Lower lobe of right lung (tissue), 2 donors: Measurements from ENCODE around the gene RAD51B. TPM values are rescaled to one million over a fixed set of nuclear protein-coding genes. Genes with fewer than 3 reads are reported as not detected.

ENCODE experiments used
- ATAC-seq, 2 donors: fragments of 200-7000 bp; cut with Tn5 transposase; one replicate each; pipeline ENCODE4 v1.9.1; 2020 to 2022; ENCODE audit warnings: mild to moderate bottlenecking in 2 of 2, moderate library complexity in 2 of 2
- DNase-seq: peaks from one replicate; pipeline ENCODE4 v3.0.0-alpha.2; 2020
- H3K27ac ChIP-seq: fragments of 200-600 bp; one replicate; pipeline ENCODE4 v1.8.0; 2022
- H3K27me3 ChIP-seq: fragments of 200-600 bp; one replicate; pipeline ENCODE4 v1.8.0; 2022; ENCODE audit warnings: low read depth
- H3K36me3 ChIP-seq: fragments of 200-600 bp; one replicate; pipeline ENCODE4 v1.8.0; 2022; ENCODE audit warnings: mild to moderate bottlenecking
- H3K4me1 ChIP-seq: fragments of 200-600 bp; one replicate; pipeline ENCODE4 v1.8.0; 2022
- H3K4me3 ChIP-seq: fragments of 200-600 bp; one replicate; pipeline ENCODE4 v1.8.0; 2022; ENCODE audit warnings: mild to moderate bottlenecking
- H3K9me3 ChIP-seq: fragments of 200-600 bp; one replicate; pipeline ENCODE4 v1.8.0; 2022
- CTCF ChIP-seq: fragments of 200-600 bp; IDR thresholded peaks from one replicate; pipeline ENCODE4 v1.8.0; 2022; ENCODE audit warnings: antibody characterized with exemption, mild to moderate bottlenecking
- intact Hi-C: fragments of 100-400 bp; cut with DNase I; formaldehyde crosslinking; loops from one replicate; pipeline ENCODE4 v1.11.0; 2022
- total RNA-seq: library from RNA; stranded (reverse); fragmentation: NEBNext Ultra II Directional; extraction: Animal tissue kit (Norgen Biotek cat#: 25700); gene quantifications from one replicate; pipeline ENCODE4 v1.2.1, GENCODE V29; 2021
- donor health status: DM: no; HTN: yes; CAD: no; lungs with severe emphysema.

The RAD51B gene
- total RNA-seq, 1 donor from 2014 or later = 22.2 TPM

- DNase-seq (no peak), ATAC-seq (no peak)
- Histone ChIP-seq H3K9me3 (no peaks in the 10 kb centered on the region), H3K4me1 (no peaks in the 10 kb centered on the region), H3K36me3 (no peaks in the 10 kb centered on the region), H3K27me3 (no peaks in the 10 kb centered on the region), H3K4me3 (no peak overlapping the region), H3K27ac (no peak overlapping the region)
- TF ChIP-seq CTCF = no peak
- intact Hi-C loops = no loop called here
These were observed 231.6 kb downstream of the RAD51B start for GRCh38 chr14:68051146-68051545.

- no peak overlapping the region for H3K27ac ChIP-seq
- no peaks in the 10 kb centered on the region for H3K36me3 ChIP-seq
- intact Hi-C loops = no loop called here
- H3K4me1 ChIP-seq = no peaks in the 10 kb centered on the region
- H3K9me3 ChIP-seq = peaks cover 5% of the 10 kb centered on the region
- no peaks in the 10 kb centered on the region for H3K27me3 ChIP-seq
- no peak for DNase-seq
- no peak for TF ChIP-seq CTCF
- ATAC-seq = no peak
- no peak overlapping the region for H3K4me3 ChIP-seq
These were observed 240.6 kb downstream of the RAD51B start for GRCh38 chr14:68060198-68060597.

- no peaks in the 10 kb centered on the region for H3K36me3 ChIP-seq
- no peak for ATAC-seq
- H3K4me1 ChIP-seq = no peaks in the 10 kb centered on the region
- H3K9me3 ChIP-seq = peaks cover 5% of the 10 kb centered on the region
- H3K27me3 ChIP-seq = no peaks in the 10 kb centered on the region
- no peak for TF ChIP-seq CTCF
- DNase-seq = no peak
- intact Hi-C loops = no loop called here
- no peak overlapping the region for H3K27ac ChIP-seq
- H3K4me3 ChIP-seq = no peak overlapping the region
These were observed 243.1 kb downstream of the RAD51B start for GRCh38 chr14:68062651-68063050.

- ATAC-seq (no peak), DNase-seq (no peak)
These were observed 245.7 kb downstream of the RAD51B start for GRCh38 chr14:68065322-68065721.

GRCh38 chr14:68074765-68075381, 255.3 kb downstream of the RAD51B start:
- no peaks in the 10 kb centered on the region for H3K36me3 ChIP-seq
- ATAC-seq = no peak
- no peak overlapping the region for H3K4me3 ChIP-seq
- no peak for DNase-seq
- peaks cover 9% of the 10 kb centered on the region for H3K9me3 ChIP-seq
- TF ChIP-seq CTCF = no peak
- no peak overlapping the region for H3K27ac ChIP-seq
- intact Hi-C loops = no loop called here
- H3K4me1 ChIP-seq = no peaks in the 10 kb centered on the region
- H3K27me3 ChIP-seq = no peaks in the 10 kb centered on the region

More at GRCh38 chr14:68065322-68065721, 245.7 kb downstream of the RAD51B start:
- intact Hi-C loops = no loop called here
- no peak overlapping the region for H3K4me3 ChIP-seq
- no peaks in the 10 kb centered on the region for H3K27me3 ChIP-seq
- H3K9me3 ChIP-seq = peaks cover 5% of the 10 kb centered on the region
- no peaks in the 10 kb centered on the region for H3K36me3 ChIP-seq
- H3K4me1 ChIP-seq = no peaks in the 10 kb centered on the region
- no peak for TF ChIP-seq CTCF
- H3K27ac ChIP-seq = no peak overlapping the region
